Measurements from ENCODE around the gene MUC2.

GRCh38 chr11:1076061-1076665 is 1.5 kb downstream of the MUC2 start:
- TF ChIP-seq CTCF (IDR thresholded peaks at IDR 0.05) (no peak), POLR2A (IDR thresholded peaks at IDR 0.05) (no peak), POLR2AphosphoS5 (IDR thresholded peaks at IDR 0.05) (no peak), EP300 (IDR thresholded peaks at IDR 0.05) (no peak)
